ENCODE data around the gene MMP14. TPM values are rescaled to one million over a fixed set of nuclear protein-coding genes. Genes with fewer than 3 reads are reported as not detected.

Gene MMP14
- total and polyA plus RNA-seq, 2 of the 13 experiments (the other 11 are each of a cell fraction or from before 2014, with no cell fraction given): 5.2 to 9.8 TPM

DNA sequence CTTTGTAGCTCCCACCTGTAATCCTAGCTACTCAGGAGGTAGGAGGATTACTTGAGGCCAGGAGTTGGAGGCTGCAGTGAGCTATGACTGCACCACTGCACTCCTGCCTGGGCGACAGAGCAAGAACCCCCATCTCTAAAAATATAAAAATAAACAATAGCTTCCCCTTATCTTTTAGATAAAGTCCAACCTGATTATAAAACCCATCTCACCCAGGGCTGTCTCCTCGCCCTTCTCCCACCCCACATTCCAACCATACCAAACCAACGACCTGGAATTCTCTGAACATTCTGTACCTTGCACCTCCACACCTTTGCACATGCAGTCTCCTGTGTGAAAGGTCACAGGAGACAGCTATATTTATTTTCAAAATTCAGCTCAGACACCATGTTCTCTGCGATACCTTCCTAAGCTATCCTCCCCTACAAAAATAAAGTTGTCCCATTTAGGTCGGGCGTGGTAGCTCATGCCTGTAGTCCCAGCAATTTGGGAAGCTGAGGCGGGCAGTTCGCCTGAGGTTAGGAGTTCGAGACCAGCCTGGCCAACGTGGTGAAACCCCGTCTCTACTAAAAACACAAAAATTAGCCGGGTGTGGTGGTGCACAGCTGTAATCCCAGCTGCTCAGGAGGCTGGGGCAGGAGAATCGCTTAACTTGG is 28.8 kb upstream of the MMP14 start (continued):
- TF ChIP-seq, protein P1, sequence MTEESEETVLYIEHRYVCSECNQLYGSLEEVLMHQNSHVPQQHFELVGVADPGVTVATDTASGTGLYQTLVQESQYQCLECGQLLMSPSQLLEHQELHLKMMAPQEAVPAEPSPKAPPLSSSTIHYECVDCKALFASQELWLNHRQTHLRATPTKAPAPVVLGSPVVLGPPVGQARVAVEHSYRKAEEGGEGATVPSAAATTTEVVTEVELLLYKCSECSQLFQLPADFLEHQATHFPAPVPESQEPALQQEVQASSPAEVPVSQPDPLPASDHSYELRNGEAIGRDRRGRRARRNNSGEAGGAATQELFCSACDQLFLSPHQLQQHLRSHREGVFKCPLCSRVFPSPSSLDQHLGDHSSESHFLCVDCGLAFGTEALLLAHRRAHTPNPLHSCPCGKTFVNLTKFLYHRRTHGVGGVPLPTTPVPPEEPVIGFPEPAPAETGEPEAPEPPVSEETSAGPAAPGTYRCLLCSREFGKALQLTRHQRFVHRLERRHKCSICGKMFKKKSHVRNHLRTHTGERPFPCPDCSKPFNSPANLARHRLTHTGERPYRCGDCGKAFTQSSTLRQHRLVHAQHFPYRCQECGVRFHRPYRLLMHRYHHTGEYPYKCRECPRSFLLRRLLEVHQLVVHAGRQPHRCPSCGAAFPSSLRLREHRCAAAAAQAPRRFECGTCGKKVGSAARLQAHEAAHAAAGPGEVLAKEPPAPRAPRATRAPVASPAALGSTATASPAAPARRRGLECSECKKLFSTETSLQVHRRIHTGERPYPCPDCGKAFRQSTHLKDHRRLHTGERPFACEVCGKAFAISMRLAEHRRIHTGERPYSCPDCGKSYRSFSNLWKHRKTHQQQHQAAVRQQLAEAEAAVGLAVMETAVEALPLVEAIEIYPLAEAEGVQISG (CRISPR knock-in tag; IDR thresholded peaks at IDR 0.05): no peak; the same call in 1 of the 2 replicates
- no peak for TF ChIP-seq ZNF260 (CRISPR knock-in tag; IDR thresholded peaks at IDR 0.05; ENCODE audit: borderline replicate concordance, low read depth)

GRCh38 chr14:22808388-22809209 is 27.8 kb upstream of the MMP14 start:
- ATAC-seq (peak; percentile 15; the same call in 2 of the 3 replicates), DNase-seq (ENCODE audit: low spot score) (peak; percentile 52), FAIRE-seq (peak; percentile 52)
- no TSS peak for BruUV-seq (replicated peaks)
- ChIA-PET POLR2A (interaction anchor here (0.8 to 3.4 kb wide), 10 partner anchors 11 to 219 kb away, joined by 3 to 26 read pairs (median 3); partner anchors contain the start of genes DAD1, LRP10 and OXA1L), CTCF (ENCODE audit: low intra/inter-chr PET ratio, low total read pairs) (no interaction called here)
- H3K79me2 ChIP-seq (ENCODE audit: insufficient read depth, low read length): no peaks in the 10 kb centered on the region
- no peak overlapping the region for H3K4me3 ChIP-seq (replicated peaks in 1 of 3; ENCODE audit: insufficient read depth in 1 of 3, low read depth in 2 of 3, low read length in 3 of 3)
- no peak overlapping the region for H2AFZ ChIP-seq (ENCODE audit: low read length)
- H3K36me3 ChIP-seq (replicated peaks in 1 of 2; ENCODE audit: control insufficient read depth in 1 of 2, insufficient read depth in 2 of 2, low read length in 2 of 2): no peaks in the 10 kb centered on the region
- peak overlapping the region; percentile 14; the same call in 1 of the 2 replicates for H3K4me2 ChIP-seq (ENCODE audit: low read depth, low read length)
- no peak overlapping the region for H3K9ac ChIP-seq (ENCODE audit: insufficient read depth, low read depth, low read length)
- no peaks in the 10 kb centered on the region for H3K27me3 ChIP-seq (ENCODE audit: control insufficient read depth in 1 of 2, insufficient read depth in 2 of 2, low read length in 2 of 2)
- peaks cover 34% of the 10 kb centered on the region for H3K4me1 ChIP-seq (ENCODE audit: insufficient read depth, low read length)
- intact Hi-C loops (cut with micrococcal nuclease; ENCODE audit: unreplicated experiment) (no loop called here), in situ Hi-C loops (cut with HindIII; ENCODE audit: extremely low pct_ligation_motif_present, low pct_unique_long_range_greater_than_20kb) (no loop called here)
- no peak overlapping the region for H3K27ac ChIP-seq (ENCODE audit: extremely low read length, insufficient read depth, low read length)
- no peaks in the 10 kb centered on the region for H3K9me3 ChIP-seq (ENCODE audit: low read length)
- WGBS (ENCODE audit: low lambda C conversion rate): 58% methylated on average over 5 of the region's 5 CpGs
- H4K20me1 ChIP-seq (ENCODE audit: insufficient read depth, low read length): no peaks in the 10 kb centered on the region
- TF ChIP-seq, protein P2, sequence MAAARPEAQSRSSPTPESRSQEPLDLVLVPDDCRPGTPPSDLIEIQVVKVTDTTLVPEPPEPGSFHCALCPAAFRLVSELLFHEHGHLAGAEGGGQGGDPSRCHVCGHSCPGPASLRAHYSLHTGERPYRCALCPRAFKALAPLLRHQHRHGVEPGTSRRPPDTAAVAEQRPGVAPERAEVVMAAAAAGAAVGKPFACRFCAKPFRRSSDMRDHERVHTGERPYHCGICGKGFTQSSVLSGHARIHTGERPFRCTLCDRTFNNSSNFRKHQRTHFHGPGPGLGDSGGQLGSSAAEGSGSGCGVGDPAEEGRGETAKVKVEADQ (CRISPR knock-in tag; IDR thresholded peaks at IDR 0.05; ENCODE audit: borderline replicate concordance): no peak
- TF ChIP-seq SMYD3 (CRISPR knock-in tag; IDR thresholded peaks at IDR 0.05) (no peak), SOX6 (IDR thresholded peaks at IDR 0.05) (no peak), SOX6 (CRISPR knock-in tag; IDR thresholded peaks at IDR 0.05) (peak; percentile 14; the same call in 1 of the 2 replicates), SCMH1 (CRISPR knock-in tag; IDR thresholded peaks at IDR 0.05; ENCODE audit: borderline replicate concordance) (no peak), RBAK (CRISPR knock-in tag; IDR thresholded peaks at IDR 0.05) (no peak), ZNF24 (IDR thresholded peaks at IDR 0.05) (no peak), SMARCC2 (IDR thresholded peaks at IDR 0.05) (no peak), ZNF75D (CRISPR knock-in tag; IDR thresholded peaks at IDR 0.05; ENCODE audit: borderline replicate concordance) (no peak)
- TF ChIP-seq, protein P3, sequence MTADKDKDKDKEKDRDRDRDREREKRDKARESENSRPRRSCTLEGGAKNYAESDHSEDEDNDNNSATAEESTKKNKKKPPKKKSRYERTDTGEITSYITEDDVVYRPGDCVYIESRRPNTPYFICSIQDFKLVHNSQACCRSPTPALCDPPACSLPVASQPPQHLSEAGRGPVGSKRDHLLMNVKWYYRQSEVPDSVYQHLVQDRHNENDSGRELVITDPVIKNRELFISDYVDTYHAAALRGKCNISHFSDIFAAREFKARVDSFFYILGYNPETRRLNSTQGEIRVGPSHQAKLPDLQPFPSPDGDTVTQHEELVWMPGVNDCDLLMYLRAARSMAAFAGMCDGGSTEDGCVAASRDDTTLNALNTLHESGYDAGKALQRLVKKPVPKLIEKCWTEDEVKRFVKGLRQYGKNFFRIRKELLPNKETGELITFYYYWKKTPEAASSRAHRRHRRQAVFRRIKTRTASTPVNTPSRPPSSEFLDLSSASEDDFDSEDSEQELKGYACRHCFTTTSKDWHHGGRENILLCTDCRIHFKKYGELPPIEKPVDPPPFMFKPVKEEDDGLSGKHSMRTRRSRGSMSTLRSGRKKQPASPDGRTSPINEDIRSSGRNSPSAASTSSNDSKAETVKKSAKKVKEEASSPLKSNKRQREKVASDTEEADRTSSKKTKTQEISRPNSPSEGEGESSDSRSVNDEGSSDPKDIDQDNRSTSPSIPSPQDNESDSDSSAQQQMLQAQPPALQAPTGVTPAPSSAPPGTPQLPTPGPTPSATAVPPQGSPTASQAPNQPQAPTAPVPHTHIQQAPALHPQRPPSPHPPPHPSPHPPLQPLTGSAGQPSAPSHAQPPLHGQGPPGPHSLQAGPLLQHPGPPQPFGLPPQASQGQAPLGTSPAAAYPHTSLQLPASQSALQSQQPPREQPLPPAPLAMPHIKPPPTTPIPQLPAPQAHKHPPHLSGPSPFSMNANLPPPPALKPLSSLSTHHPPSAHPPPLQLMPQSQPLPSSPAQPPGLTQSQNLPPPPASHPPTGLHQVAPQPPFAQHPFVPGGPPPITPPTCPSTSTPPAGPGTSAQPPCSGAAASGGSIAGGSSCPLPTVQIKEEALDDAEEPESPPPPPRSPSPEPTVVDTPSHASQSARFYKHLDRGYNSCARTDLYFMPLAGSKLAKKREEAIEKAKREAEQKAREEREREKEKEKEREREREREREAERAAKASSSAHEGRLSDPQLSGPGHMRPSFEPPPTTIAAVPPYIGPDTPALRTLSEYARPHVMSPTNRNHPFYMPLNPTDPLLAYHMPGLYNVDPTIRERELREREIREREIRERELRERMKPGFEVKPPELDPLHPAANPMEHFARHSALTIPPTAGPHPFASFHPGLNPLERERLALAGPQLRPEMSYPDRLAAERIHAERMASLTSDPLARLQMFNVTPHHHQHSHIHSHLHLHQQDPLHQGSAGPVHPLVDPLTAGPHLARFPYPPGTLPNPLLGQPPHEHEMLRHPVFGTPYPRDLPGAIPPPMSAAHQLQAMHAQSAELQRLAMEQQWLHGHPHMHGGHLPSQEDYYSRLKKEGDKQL (CRISPR knock-in tag; IDR thresholded peaks at IDR 0.05; ENCODE audit: low read depth): no peak
